Measurements from ENCODE around the gene DDX47.
"Not testable (repeated sequence)": the region's sequence is repeated elsewhere in the genome, so short reads cannot be mapped to it uniquely, and the experiment has no call there.

The DDX47 gene

DNA sequence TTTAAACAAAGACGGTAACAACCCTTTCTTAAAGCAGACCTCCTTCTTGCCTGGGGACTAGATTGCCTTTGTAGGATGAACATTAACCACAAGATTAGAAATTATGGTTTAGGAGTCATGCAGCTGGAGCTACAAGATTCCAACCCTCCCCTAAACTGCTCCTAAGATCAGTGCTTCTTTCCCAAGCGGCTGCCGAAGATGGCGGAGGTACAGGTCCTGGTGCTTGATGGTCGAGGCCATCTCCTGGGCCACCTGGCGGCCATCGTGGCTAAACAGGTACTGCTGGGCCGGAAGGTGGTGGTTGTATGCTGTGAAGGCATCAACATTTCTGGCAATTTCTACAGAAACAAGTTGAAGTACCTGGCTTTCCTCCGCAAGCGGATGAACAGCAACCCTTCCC is 62.2 kb downstream of the DDX47 start:
- not testable (repeated sequence) for FAIRE-seq

DNA sequence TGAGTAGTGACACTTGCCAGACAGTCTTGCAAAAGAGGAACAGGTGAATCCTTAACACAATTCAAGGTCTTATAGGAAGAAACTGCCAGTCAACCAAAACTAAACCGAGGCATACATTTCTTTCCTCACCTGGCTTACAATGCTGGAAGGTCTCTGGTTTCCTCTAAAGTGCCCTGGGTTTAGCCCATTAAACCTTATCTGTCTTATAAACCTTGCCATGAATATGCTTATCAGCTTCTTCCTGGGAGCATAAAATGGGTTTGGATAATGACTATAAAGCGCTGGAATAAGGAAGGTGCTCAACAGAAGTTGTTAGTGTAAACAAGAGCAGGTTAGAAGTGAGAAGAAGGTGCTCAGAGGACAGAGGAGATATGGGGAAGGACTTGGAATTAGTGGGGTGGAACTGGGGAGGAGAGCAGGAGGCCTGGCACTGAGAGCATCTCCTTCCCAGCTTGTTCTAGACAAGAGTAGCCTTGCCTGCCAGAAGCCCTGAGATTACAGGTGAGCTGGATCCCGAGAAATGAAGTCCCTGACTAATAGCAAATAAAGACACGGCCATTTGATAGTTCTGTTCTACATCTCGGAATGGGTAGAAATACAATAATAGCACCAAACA is 64.1 kb downstream of the DDX47 start:
- no peak for FAIRE-seq

DNA sequence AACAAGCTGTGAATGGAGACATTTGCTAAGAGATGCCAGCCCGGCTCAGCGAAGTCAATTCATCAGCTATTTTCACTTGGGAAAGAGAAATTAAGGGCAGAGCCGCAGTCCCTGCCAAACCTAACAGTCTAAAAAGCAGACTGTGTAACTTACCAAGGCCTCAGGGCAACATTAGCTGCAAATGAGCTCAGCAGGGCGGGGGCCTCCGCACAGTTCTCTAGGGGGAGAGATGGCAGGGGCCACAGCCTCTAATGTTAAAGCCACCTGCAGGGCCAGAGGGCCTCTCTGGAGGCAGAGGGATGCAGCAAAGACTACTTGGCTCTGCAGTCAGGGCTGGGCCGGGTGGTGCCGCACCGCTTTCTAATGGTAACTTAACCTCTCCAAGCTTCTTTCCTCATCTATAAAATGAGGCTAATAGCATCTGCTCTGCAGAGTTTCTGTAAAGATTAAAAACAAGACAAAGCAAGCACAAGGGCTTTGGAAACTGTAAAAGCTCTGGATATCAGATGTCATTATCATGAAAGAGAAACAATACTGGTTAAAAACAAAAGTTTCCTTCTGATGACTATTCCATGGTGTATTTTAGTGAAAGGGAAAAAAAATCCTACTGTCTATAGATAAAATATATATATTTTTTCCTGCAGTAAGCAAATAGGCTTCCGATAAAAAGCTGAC is 64.8 kb downstream of the DDX47 start:
- FAIRE-seq, result no peak
